AG04450 (cell line): Measurements from ENCODE around the gene SERPINH1. TPM values are rescaled to one million over a fixed set of nuclear protein-coding genes. Genes with fewer than 3 reads are reported as not detected.

Experiments used
- CTCF ChIA-PET: fragments of 300-600, 350-600 bp; formaldehyde crosslinking; extraction: SDS; loops from one replicate; lab custom pipeline; 2022; ENCODE audit warnings: antibody characterized with exemption, inconsistent platforms; lab: Charles Lee
- POLR2A ChIA-PET: fragments of 350-600 bp; formaldehyde crosslinking; extraction: SDS; loops from one replicate; lab custom pipeline; 2021; ENCODE audit warnings: antibody characterized with exemption, inconsistent platforms; lab: Yijun Ruan, JAX
- DNase-seq: peaks from one replicate; pipeline ENCODE4 v3.0.0-alpha.2; 2011; ENCODE audit warnings: low read depth, low spot score
- H3K27ac ChIP-seq: one replicate; pipeline ENCODE4 v1.5.1; 2012; ENCODE audit warnings: low read depth, low read length, control low read depth
- H3K27me3 ChIP-seq: one replicate; pipeline ENCODE4 v1.6.0; 2012; ENCODE audit warnings: low read length; ENCODE audit not compliant: control insufficient read depth, insufficient read depth
- H3K4me3 ChIP-seq: 2 replicates; pipeline ENCODE4 v1.5.1; 2011; ENCODE audit warnings: mild to moderate bottlenecking, low read depth, low read length, control low read depth
- H3K9me3 ChIP-seq: 2 replicates; pipeline ENCODE4 v1.5.1; 2012; ENCODE audit warnings: low read length; ENCODE audit not compliant: control insufficient read depth, insufficient read depth
- CTCF ChIP-seq: IDR thresholded peaks from 2 replicates; pipeline ENCODE4 v1.5.1; 2011; ENCODE audit warnings: low read depth, low read length, control low read depth, inconsistent platforms
- polyA plus RNA-seq: library from polyadenylated mRNA; depleted of rRNA; stranded (reverse); fragments of >200 nt; gene quantifications from 2 replicates; pipeline ENCODE4 v1.2.3, GENCODE V29; 2011

Gene SERPINH1
- polyA plus RNA-seq, 1 experiment: 881 TPM

GRCh38 chr11:75565221-75565814, 3.3 kb downstream of the SERPINH1 start:
- CTCF ChIA-PET: interaction anchor here (0.7 to 7.0 kb wide), 4 partner anchors 11 to 18 kb away, joined by 3 to 53 read pairs (median 8); no protein-coding TSS in a partner anchor
- no peak for TF ChIP-seq CTCF

GRCh38 chr11:75565916-75566762, 4.1 kb downstream of the SERPINH1 start:
- Histone ChIP-seq H3K27me3 (no peaks in the 10 kb centered on the region), H3K9me3 (peaks cover 6% of the 10 kb centered on the region; the same call in 1 of the 2 replicates), H3K4me3 (peak overlapping the region; percentile 77), H3K27ac (peak overlapping the region; percentile 97)
- no peak for DNase-seq
- TF ChIP-seq CTCF: no peak
- ChIA-PET CTCF (interaction anchor here (0.7 to 7.0 kb wide), 3 partner anchors 10 to 178 kb away, joined by 3 to 53 read pairs (median 3); no protein-coding TSS in a partner anchor), POLR2A (interaction anchor here (1.0 to 6.9 kb wide), 6 partner anchors 9 to 89 kb away, joined by 3 to 120 read pairs (median 4); no protein-coding TSS in a partner anchor)

More at GRCh38 chr11:75565221-75565814, 3.3 kb downstream of the SERPINH1 start:
- no peak for DNase-seq
- peak overlapping the region; percentile 97 for H3K27ac ChIP-seq
- POLR2A ChIA-PET: interaction anchor here (1.0 to 6.9 kb wide), 5 partner anchors 10 to 19 kb away, joined by 3 to 120 read pairs (median 4); no protein-coding TSS in a partner anchor
- peak overlapping the region; percentile 77 for H3K4me3 ChIP-seq
- H3K27me3 ChIP-seq: no peaks in the 10 kb centered on the region
- H3K9me3 ChIP-seq: peaks cover 6% of the 10 kb centered on the region; the same call in 1 of the 2 replicates

- no peak for DNase-seq
- no peak overlapping the region; the same call in 1 of the 2 replicates for H3K4me3 ChIP-seq
- H3K27me3 ChIP-seq: no peaks in the 10 kb centered on the region
- H3K27ac ChIP-seq: no peak overlapping the region
- POLR2A ChIA-PET: interaction anchor here (1.0 to 6.9 kb wide), 4 partner anchors 8 to 88 kb away, joined by 3 to 120 read pairs (median 7); no protein-coding TSS in a partner anchor
- no peak for TF ChIP-seq CTCF
- peaks cover 6% of the 10 kb centered on the region; the same call in 1 of the 2 replicates for H3K9me3 ChIP-seq
- CTCF ChIA-PET: interaction anchor here (1.1 to 7.0 kb wide), 2 partner anchors 10 to 179 kb away, joined by 3 to 53 read pairs; no protein-coding TSS in a partner anchor
Measured at GRCh38 chr11:75566763-75567279, 4.8 kb downstream of the SERPINH1 start.

GRCh38 chr11:75567971-75568370, 5.9 kb downstream of the SERPINH1 start:
- H3K27ac ChIP-seq: peak overlapping the region; percentile 3
- no peak for TF ChIP-seq CTCF
- CTCF ChIA-PET: interaction anchor here (7.0 kb wide), 1 partner anchor 8 kb away, joined by 53 read pairs; no protein-coding TSS in a partner anchor
- H3K4me3 ChIP-seq: peak overlapping the region; percentile 2; the same call in 1 of the 2 replicates
- no peak for DNase-seq
- peaks cover 6% of the 10 kb centered on the region; the same call in 1 of the 2 replicates for H3K9me3 ChIP-seq
- POLR2A ChIA-PET: interaction anchor here (2.7 to 6.9 kb wide), 2 partner anchors 9 to 14 kb away, joined by 11 to 120 read pairs; no protein-coding TSS in a partner anchor
- no peaks in the 10 kb centered on the region for H3K27me3 ChIP-seq
